Liver (tissue), 9 donors: ENCODE data around the gene TMEM242. TPM values are rescaled to one million over a fixed set of nuclear protein-coding genes. Genes with fewer than 3 reads are reported as not detected.

Experiments used
- DNase-seq: peaks from one replicate; pipeline ENCODE4 v3.0.0-alpha.2; 2017; ENCODE audit warnings: low spot score
- H3K27ac ChIP-seq, 2 donors: one replicate each; pipeline ENCODE4 v1.7.0; 2013; ENCODE audit warnings: inconsistent platforms in 2 of 2, low read length in 2 of 2, control low read depth in 1 of 2, low read depth in 1 of 2, mild to moderate bottlenecking in 1 of 2
- H3K27me3 ChIP-seq, 4 donors: one replicate each; pipeline versions ENCODE4 v1.6.1 to v1.7.0; 2013; ENCODE audit warnings: low read length in 3 of 4, inconsistent platforms in 1 of 4, mild to moderate bottlenecking in 1 of 4, moderate library complexity in 1 of 4; ENCODE audit not compliant: control insufficient read depth in 4 of 4, insufficient read depth in 4 of 4
- H3K36me3 ChIP-seq, 4 donors: one replicate each; pipeline versions ENCODE4 v1.6.1 to v1.7.0; 2013; ENCODE audit warnings: low read length in 3 of 4, mild to moderate bottlenecking in 3 of 4, low read depth in 1 of 4, moderate library complexity in 1 of 4; ENCODE audit not compliant: control insufficient read depth in 4 of 4, insufficient read depth in 3 of 4
- H3K4me1 ChIP-seq, 4 donors: one replicate each; pipeline versions ENCODE4 v1.6.1 to v1.7.0; 2013; ENCODE audit warnings: low read length in 3 of 4, mild to moderate bottlenecking in 3 of 4, moderate library complexity in 1 of 4; ENCODE audit not compliant: control insufficient read depth in 4 of 4, insufficient read depth in 4 of 4
- H3K4me3 ChIP-seq, 3 donors: one replicate each; pipeline versions ENCODE4 v1.6.1 to v1.7.0; 2013; ENCODE audit warnings: low read length in 3 of 3, control low read depth in 1 of 3, low read depth in 1 of 3, mild to moderate bottlenecking in 1 of 3
- H3K9ac ChIP-seq, 2 donors: one replicate each; pipeline ENCODE4 v1.7.0; 2013; ENCODE audit warnings: low read length in 2 of 2, mild to moderate bottlenecking in 2 of 2, moderate library complexity in 2 of 2, control low read depth in 1 of 2, low read depth in 1 of 2
- H3K9me3 ChIP-seq, 4 donors: one replicate each; pipeline versions ENCODE4 v1.6.1 to v1.7.0; 2013; ENCODE audit warnings: low read length in 3 of 4; ENCODE audit not compliant: control insufficient read depth in 4 of 4
- CTCF ChIP-seq: fragments of 150-350 bp; IDR thresholded peaks from 2 replicates; pipeline ENCODE4 v1.5.1; 2017; ENCODE audit warnings: improper control_type of control experiment, low read depth, low read length; ENCODE audit not compliant: missing input control
- FOXA1 ChIP-seq: IDR thresholded peaks from 2 replicates; pipeline ENCODE4 v1.6.1; 2016; ENCODE audit warnings: antibody characterized with exemption
- FOXA2 ChIP-seq: IDR thresholded peaks from 2 replicates; pipeline ENCODE4 v1.6.1; 2016; ENCODE audit warnings: antibody characterized with exemption
- HNF4A ChIP-seq, 2 donors: conservative IDR thresholded peaks; 2 replicates each; pipeline ENCODE4 v1.6.1; 2016; ENCODE audit warnings: antibody characterized with exemption in 2 of 2, mild to moderate bottlenecking in 2 of 2
- HNF4G ChIP-seq: IDR thresholded peaks from 2 replicates; pipeline ENCODE4 v1.6.1; 2016; ENCODE audit warnings: antibody characterized with exemption
- JUND ChIP-seq, 2 donors: IDR thresholded peaks; 2 replicates each; pipeline ENCODE4 v1.6.1; 2016; ENCODE audit warnings: antibody characterized with exemption in 2 of 2
- NR2F2 ChIP-seq: IDR thresholded peaks from 2 replicates; pipeline ENCODE4 v1.6.1; 2016; ENCODE audit warnings: antibody characterized with exemption
- RAD21 ChIP-seq, 2 donors: IDR thresholded peaks; 2 replicates each; pipeline ENCODE4 v1.6.1; 2016; ENCODE audit warnings: antibody characterized with exemption in 2 of 2, mild to moderate bottlenecking in 2 of 2
- RXRA ChIP-seq, 2 donors: IDR thresholded peaks; 2 replicates each; pipeline ENCODE4 v1.6.1; 2017 to 2018; ENCODE audit warnings: antibody characterized with exemption in 2 of 2, mild to moderate bottlenecking in 1 of 2
- WGBS: extraction: QIAGEN DNeasy Blood & Tissue Kit; methylation state at CpG from one replicate; pipeline ENCODE4 v1.1.7; 2013; 5-methylcytosine and 5-hydroxymethylcytosine counted together
- polyA plus RNA-seq, 2 donors: library from polyadenylated mRNA; stranded (reverse) in 1 of 2; unstranded in 1 of 2; fragments of 200-250 nt in 1 of 2; fragments of >200 nt in 1 of 2; fragmentation: Nextera tagmentation in 1 of 2; extraction: Ambion mirVana in 1 of 2; gene quantifications; one replicate each; pipeline versions ENCODE4 v1.2.1 to v1.2.3, GENCODE V29; 2013 to 2015
- total RNA-seq, 2 donors: library from RNA; depleted of rRNA; stranded (reverse); fragments of >200 nt; gene quantifications; one replicate each; pipeline ENCODE4 v1.2.3, GENCODE V29; 2014
- TF ChIP-seq, protein P1 (sequence below): IDR thresholded peaks from 2 replicates; pipeline ENCODE4 v1.6.1; 2016; ENCODE audit warnings: antibody characterized with exemption
- TF ChIP-seq, protein P2 (sequence below): IDR thresholded peaks from 2 replicates; pipeline ENCODE4 v1.6.1; 2016; ENCODE audit warnings: antibody characterized with exemption
- donor health status: healthy.
- donor health status: healthy.
- donor health status: healthy.
- donor health status: healthy.
- donor health status: healthy.

The TMEM242 gene
- total and polyA plus RNA-seq, 4 donors, result 3.7 to 10.2 (median 6.1) TPM

- TF ChIP-seq RAD21 (IDR thresholded peaks at IDR 0.05) (no peak), HNF4A (conservative IDR thresholded peaks at IDR 0.05) (no peak), FOXA1 (no peak), JUND (IDR thresholded peaks at IDR 0.05) (no peak)
- TF ChIP-seq, protein P1, sequence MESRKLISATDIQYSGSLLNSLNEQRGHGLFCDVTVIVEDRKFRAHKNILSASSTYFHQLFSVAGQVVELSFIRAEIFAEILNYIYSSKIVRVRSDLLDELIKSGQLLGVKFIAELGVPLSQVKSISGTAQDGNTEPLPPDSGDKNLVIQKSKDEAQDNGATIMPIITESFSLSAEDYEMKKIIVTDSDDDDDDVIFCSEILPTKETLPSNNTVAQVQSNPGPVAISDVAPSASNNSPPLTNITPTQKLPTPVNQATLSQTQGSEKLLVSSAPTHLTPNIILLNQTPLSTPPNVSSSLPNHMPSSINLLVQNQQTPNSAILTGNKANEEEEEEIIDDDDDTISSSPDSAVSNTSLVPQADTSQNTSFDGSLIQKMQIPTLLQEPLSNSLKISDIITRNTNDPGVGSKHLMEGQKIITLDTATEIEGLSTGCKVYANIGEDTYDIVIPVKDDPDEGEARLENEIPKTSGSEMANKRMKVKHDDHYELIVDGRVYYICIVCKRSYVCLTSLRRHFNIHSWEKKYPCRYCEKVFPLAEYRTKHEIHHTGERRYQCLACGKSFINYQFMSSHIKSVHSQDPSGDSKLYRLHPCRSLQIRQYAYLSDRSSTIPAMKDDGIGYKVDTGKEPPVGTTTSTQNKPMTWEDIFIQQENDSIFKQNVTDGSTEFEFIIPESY, result no peak
- Histone ChIP-seq H3K27ac (no peak overlapping the region), H3K4me1 (peaks cover 0 to 16% (median 0%) of the 10 kb centered on the region in 4 donors), H3K9ac (no peak overlapping the region), H3K27me3 (no peaks in the 10 kb centered on the region), H3K4me3 (no peak overlapping the region), H3K9me3 (no peaks in the 10 kb centered on the region), H3K36me3 (no peaks in the 10 kb centered on the region)
- no peak for DNase-seq
- WGBS, result 89% methylated on average over 3 of the region's 3 CpGs
Observed at GRCh38 chr6:157263881-157264397, 59.4 kb downstream of the TMEM242 start.

GRCh38 chr6:157263146-157263545 lies 60.2 kb downstream of the TMEM242 start:
- Histone ChIP-seq H3K9me3 (no peaks in the 10 kb centered on the region), H3K4me3 (no peak overlapping the region), H3K27me3 (no peaks in the 10 kb centered on the region), H3K36me3 (no peaks in the 10 kb centered on the region), H3K4me1 (peaks cover 0 to 10% (median 0%) of the 10 kb centered on the region in 4 donors), H3K27ac (no peak overlapping the region), H3K9ac (no peak overlapping the region)
- 81% methylated on average over 5 of the region's 5 CpGs for WGBS
- TF ChIP-seq, protein P2, sequence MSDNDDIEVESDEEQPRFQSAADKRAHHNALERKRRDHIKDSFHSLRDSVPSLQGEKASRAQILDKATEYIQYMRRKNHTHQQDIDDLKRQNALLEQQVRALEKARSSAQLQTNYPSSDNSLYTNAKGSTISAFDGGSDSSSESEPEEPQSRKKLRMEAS, result no peak
- TF ChIP-seq NR2F2 (no peak), HNF4G (no peak), RAD21 (IDR thresholded peaks at IDR 0.05) (no peak), CTCF (no peak)
- no peak for DNase-seq

GRCh38 chr6:157261606-157262005 lies 61.7 kb downstream of the TMEM242 start:
- WGBS, result 96% methylated on average over 9 of the region's 9 CpGs

More at GRCh38 chr6:157261606-157262005, 61.7 kb downstream of the TMEM242 start:
- no peaks in the 10 kb centered on the region for H3K9me3 ChIP-seq
- TF ChIP-seq JUND (IDR thresholded peaks at IDR 0.05) (no peak), RXRA (IDR thresholded peaks at IDR 0.05) (no peak), FOXA2 (no peak), NR2F2 (no peak)
- no peaks in the 10 kb centered on the region for H3K27me3 ChIP-seq
- H3K9ac ChIP-seq, result no peak overlapping the region
- no peak overlapping the region for H3K27ac ChIP-seq
- no peaks in the 10 kb centered on the region for H3K36me3 ChIP-seq
- DNase-seq, result no peak
- no peak overlapping the region for H3K4me3 ChIP-seq
- peaks cover 0 to 10% (median 0%) of the 10 kb centered on the region in 4 donors for H3K4me1 ChIP-seq
